Sigmoid colon (tissue), 4 donors: ENCODE measurements around the gene TEX38.

Experiments used
- POLR2AphosphoS5 ChIP-seq, 4 donors: sonication (generic); formaldehyde crosslinking; IDR thresholded peaks; one replicate each; pipeline ENCODE4 v1.6.1; 2017; ENCODE audit warnings: antibody characterized with exemption in 4 of 4
- TF ChIP-seq, protein P1 (sequence below), 4 experiments: fragments of 450-650 bp in 3 of 4; fragments of 200-600 bp in 1 of 4; IDR thresholded peaks; one replicate each; pipeline ENCODE4 v1.5.1; 2016 to 2019; ENCODE audit warnings: antibody characterized with exemption in 4 of 4, mild to moderate bottlenecking in 3 of 4, moderate library complexity in 2 of 4

GRCh38 chr1:46687921-46688509, 16.4 kb downstream of the TEX38 start:
- TF ChIP-seq POLR2AphosphoS5 (IDR thresholded peaks at IDR 0.05), result no peak
- TF ChIP-seq, protein P1, sequence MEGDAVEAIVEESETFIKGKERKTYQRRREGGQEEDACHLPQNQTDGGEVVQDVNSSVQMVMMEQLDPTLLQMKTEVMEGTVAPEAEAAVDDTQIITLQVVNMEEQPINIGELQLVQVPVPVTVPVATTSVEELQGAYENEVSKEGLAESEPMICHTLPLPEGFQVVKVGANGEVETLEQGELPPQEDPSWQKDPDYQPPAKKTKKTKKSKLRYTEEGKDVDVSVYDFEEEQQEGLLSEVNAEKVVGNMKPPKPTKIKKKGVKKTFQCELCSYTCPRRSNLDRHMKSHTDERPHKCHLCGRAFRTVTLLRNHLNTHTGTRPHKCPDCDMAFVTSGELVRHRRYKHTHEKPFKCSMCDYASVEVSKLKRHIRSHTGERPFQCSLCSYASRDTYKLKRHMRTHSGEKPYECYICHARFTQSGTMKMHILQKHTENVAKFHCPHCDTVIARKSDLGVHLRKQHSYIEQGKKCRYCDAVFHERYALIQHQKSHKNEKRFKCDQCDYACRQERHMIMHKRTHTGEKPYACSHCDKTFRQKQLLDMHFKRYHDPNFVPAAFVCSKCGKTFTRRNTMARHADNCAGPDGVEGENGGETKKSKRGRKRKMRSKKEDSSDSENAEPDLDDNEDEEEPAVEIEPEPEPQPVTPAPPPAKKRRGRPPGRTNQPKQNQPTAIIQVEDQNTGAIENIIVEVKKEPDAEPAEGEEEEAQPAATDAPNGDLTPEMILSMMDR (IDR thresholded peaks at IDR 0.05), result no peak
